ENCODE measurements around the gene APIP. TPM values are rescaled to one million over a fixed set of nuclear protein-coding genes. Genes with fewer than 3 reads are reported as not detected.

APIP gene
- total RNA-seq, 1 experiment from 2014 or later: 31.3 TPM

- H3K4me1 Mint-ChIP-seq: peaks cover 12 to 14% of the 10 kb centered on the region in 2 experiments; a peak in 3 of 4 replicates
- no peak overlapping the region for H2BK15ac ChIP-seq (ENCODE audit: low read depth, low read length)
- no peaks in the 10 kb centered on the region for H3K27me3 Mint-ChIP-seq (ENCODE audit: low read depth)
- H3T11ph ChIP-seq (ENCODE audit: low read length): no peak overlapping the region
- no peak overlapping the region for H2BK120ac ChIP-seq (ENCODE audit: low read depth, low read length, poor library complexity, severe bottlenecking)
- DNase-seq: no peak
- no peak overlapping the region for H3K4me2 ChIP-seq (ENCODE audit: insufficient read depth, insufficient read length, low read length)
- no peak overlapping the region for H3K56ac ChIP-seq (ENCODE audit: insufficient read length, low read depth, low read length)
- no CpG with 5 or more reads among the region's 2 CpGs for WGBS (ENCODE audit: extremely low coverage, insufficient read length, low lambda C conversion rate)
- H3K36me3 Mint-ChIP-seq (ENCODE audit: insufficient read depth in 1 of 3, low read depth in 3 of 3): no peaks in the 10 kb centered on the region; a peak in 1 of 7 replicates
- H3K79me2 ChIP-seq (ENCODE audit: insufficient read depth, low read length): no peaks in the 10 kb centered on the region
- peak overlapping the region; percentile 74 for H4K5ac ChIP-seq (ENCODE audit: insufficient read length, low read depth, low read length)
- no peak for TF ChIP-seq CTCF (conservative IDR thresholded peaks at IDR 0.05)
- no peak overlapping the region for H4K8ac ChIP-seq (replicated peaks; ENCODE audit: insufficient read length, low read depth, low read length)
- H2BK5ac ChIP-seq (ENCODE audit: insufficient read length, low read length): no peak overlapping the region
- no peak overlapping the region for H3K27ac ChIP-seq (ENCODE audit: insufficient read length, low read depth, low read length)
- H4K20me1 ChIP-seq (ENCODE audit: control insufficient read depth, insufficient read depth, insufficient read length): no peaks in the 10 kb centered on the region
- no peaks in the 10 kb centered on the region for H3K4me1 ChIP-seq (ENCODE audit: insufficient read depth, low read length)
- H3K9ac ChIP-seq (ENCODE audit: extremely low read depth, insufficient read length, low read length): no peak overlapping the region
- H3K79me1 ChIP-seq (ENCODE audit: insufficient read depth, low read depth, low read length, poor library complexity, severe bottlenecking): no peaks in the 10 kb centered on the region
- peak overlapping the region in 1 of 3 experiments; percentile 62; a peak in 1 of 7 replicates for H3K27ac Mint-ChIP-seq
- no peak overlapping the region for H2BK12ac ChIP-seq (ENCODE audit: insufficient read length, low read depth, low read length)
- H3K27me3 ChIP-seq (ENCODE audit: insufficient read depth, low read length): no peaks in the 10 kb centered on the region
- H3K9me3 Mint-ChIP-seq: no peaks in the 10 kb centered on the region
- no peak overlapping the region for H2BK20ac ChIP-seq (ENCODE audit: low read depth, low read length, poor library complexity, severe bottlenecking)
- H4K91ac ChIP-seq (ENCODE audit: insufficient read length, low read depth, low read length): no peak overlapping the region
- no peak overlapping the region for H3K23ac ChIP-seq (ENCODE audit: insufficient read length, low read depth, low read length)
- H2AFZ ChIP-seq (ENCODE audit: low read length): no peak overlapping the region
- no peaks in the 10 kb centered on the region for H3K9me3 ChIP-seq (ENCODE audit: control insufficient read depth, low read depth, low read length)
- H3K4ac ChIP-seq (ENCODE audit: low read depth, low read length): no peak overlapping the region
- no peak overlapping the region for H3K4me3 Mint-ChIP-seq
- H2AK5ac ChIP-seq (ENCODE audit: insufficient read length, low read length): no peak overlapping the region
- H3K18ac ChIP-seq (ENCODE audit: insufficient read length, low read depth, low read length): no peak overlapping the region
- H3K14ac ChIP-seq (ENCODE audit: insufficient read depth, low read length): no peak overlapping the region
- no peaks in the 10 kb centered on the region for H3K23me2 ChIP-seq (ENCODE audit: insufficient read length, low read depth, low read length, poor library complexity, severe bottlenecking)
Observed at GRCh38 chr11:34859496-34859895, 56.7 kb downstream of the APIP start.
